ENCODE data around the gene RPS3A. TPM values are rescaled to one million over a fixed set of nuclear protein-coding genes. Genes with fewer than 3 reads are reported as not detected.
A peak's percentile ranks its signal among the peaks of the same experiment; 100 is the strongest.

Gene RPS3A
- total and polyA plus RNA-seq, 2 of the 13 experiments (the other 11 are each of a cell fraction or from before 2014, with no cell fraction given), result 3,332 to 3,626 TPM

DNA sequence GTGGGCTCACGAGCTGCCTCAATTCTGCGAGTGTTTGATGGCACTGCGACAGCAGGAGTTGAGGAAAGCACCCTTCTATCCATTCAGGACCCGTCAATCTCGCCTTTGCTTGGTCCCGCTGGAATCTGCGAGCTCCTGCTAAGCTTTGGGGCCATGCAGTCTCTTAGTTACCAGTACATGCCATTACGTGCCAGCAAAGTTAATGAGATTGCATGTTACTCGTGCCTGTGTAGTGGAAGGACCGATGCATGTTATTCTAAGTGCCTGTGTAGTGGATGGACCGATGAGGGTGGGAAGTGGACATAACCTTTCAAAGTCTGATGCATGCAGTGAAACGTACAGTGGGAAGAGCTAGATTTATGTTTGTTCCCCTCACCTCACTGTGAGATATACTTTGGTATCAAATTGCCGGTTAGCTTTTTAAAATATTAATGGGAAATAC, 569 bp downstream of the RPS3A start:
- no peak overlapping the region for H2AFZ ChIP-seq (ENCODE audit: low read length)
- no peaks in the 10 kb centered on the region; a peak in 1 of 5 replicates for H3K27me3 ChIP-seq (ENCODE audit: control insufficient read depth in 1 of 2, insufficient read depth in 2 of 2, low read length in 2 of 2)
- H3K79me2 ChIP-seq (ENCODE audit: insufficient read depth, low read length), result peaks cover 33% of the 10 kb centered on the region
- peak overlapping the region; percentile 86 for H3K27ac ChIP-seq (ENCODE audit: extremely low read length, insufficient read depth, low read length)
- WGBS (ENCODE audit: low lambda C conversion rate), result 0% methylated on average over 9 of the region's 13 CpGs
- H3K4me1 ChIP-seq (ENCODE audit: insufficient read depth, low read length), result peaks cover 35% of the 10 kb centered on the region
- peaks cover 4 to 34% of the 10 kb centered on the region in 2 experiments; a peak in 4 of 5 replicates for H3K36me3 ChIP-seq (replicated peaks in 1 of 2; ENCODE audit: control insufficient read depth in 1 of 2, insufficient read depth in 2 of 2, low read length in 2 of 2)
- POLR2A ChIA-PET, result interaction anchor here (1.3 to 2.0 kb wide), 3 partner anchors 13 to 86 kb away, joined by 3 to 4 read pairs (median 4); no protein-coding TSS in a partner anchor
- TF ChIP-seq ZNF607 (CRISPR knock-in tag; IDR thresholded peaks at IDR 0.05; ENCODE audit: borderline replicate concordance) (no peak), KDM5A (IDR thresholded peaks at IDR 0.05; ENCODE audit: borderline replicate concordance, low read length) (0 out of 2 replicates have a peak, but pooled peaks have one; percentile 1), EED (CRISPR knock-in tag; IDR thresholded peaks at IDR 0.05) (0 out of 2 replicates have a peak, but pooled peaks have one; percentile 51), RBM22 (optimal IDR thresholded peaks at IDR 0.05; ENCODE audit: low read length) (peak; percentile 60), ZNF501 (CRISPR knock-in tag; IDR thresholded peaks at IDR 0.05) (peak; percentile 27; the same call in 1 of the 2 replicates), SOX6 (IDR thresholded peaks at IDR 0.05) (no peak), SOX6 (CRISPR knock-in tag; IDR thresholded peaks at IDR 0.05) (no peak), ZNF280D (CRISPR knock-in tag; IDR thresholded peaks at IDR 0.05) (0 out of 2 replicates have a peak, but pooled peaks have one; percentile 38), REXO4 (CRISPR knock-in tag; IDR thresholded peaks at IDR 0.05; ENCODE audit: borderline replicate concordance) (no peak), ZNF703 (CRISPR knock-in tag; IDR thresholded peaks at IDR 0.05; ENCODE audit: borderline replicate concordance) (peak; percentile 26; the same call in 1 of the 2 replicates), ZNF337 (CRISPR knock-in tag; IDR thresholded peaks at IDR 0.05; ENCODE audit: borderline replicate concordance, low read depth) (0 out of 2 replicates have a peak, but pooled peaks have one; percentile 0), BHLHE40 (IDR thresholded peaks at IDR 0.05; ENCODE audit: low read length) (peak; percentile 0; the same call in 1 of the 2 replicates), ZNF121 (CRISPR knock-in tag; IDR thresholded peaks at IDR 0.05) (0 out of 2 replicates have a peak, but pooled peaks have one; percentile 5), AGO2 (optimal IDR thresholded peaks at IDR 0.05; ENCODE audit: low read depth, low read length) (peak; percentile 6), ZNF34 (CRISPR knock-in tag; IDR thresholded peaks at IDR 0.05; ENCODE audit: borderline replicate concordance) (no peak)
- peak overlapping the region; percentile 86 for H3K4me2 ChIP-seq (ENCODE audit: low read depth, low read length)
- no peak for DNase-seq (ENCODE audit: low spot score)
- no peak for FAIRE-seq
- BruUV-seq (replicated peaks), result TSS peak; percentile 65
- H3K9me3 ChIP-seq (ENCODE audit: low read length), result no peaks in the 10 kb centered on the region
- H3K9ac ChIP-seq (ENCODE audit: insufficient read depth, low read depth, low read length), result peak overlapping the region; percentile 100
- in situ Hi-C loops (cut with HindIII; ENCODE audit: extremely low pct_ligation_motif_present, low pct_unique_long_range_greater_than_20kb) (loop anchor here (5.0 to 25.0 kb wide), 2 partner anchors 83 to 262 kb away; partner anchors contain the start of gene LRBA), intact Hi-C loops (cut with micrococcal nuclease; ENCODE audit: unreplicated experiment) (loop anchor here (1.0 kb wide), 1 partner anchor 85 kb away; the partner anchor contains the start of gene LRBA)
- H3K4me3 ChIP-seq (replicated peaks in 1 of 3; ENCODE audit: insufficient read depth in 1 of 3, low read depth in 2 of 3, low read length in 3 of 3), result peak overlapping the region; percentile 90 to 96 (median 94)
- peaks cover 44% of the 10 kb centered on the region for H4K20me1 ChIP-seq (ENCODE audit: insufficient read depth, low read length)
- CTCF ChIA-PET (ENCODE audit: low intra/inter-chr PET ratio, low total read pairs), result no interaction called here
- peak; percentile 23 for ATAC-seq
